GM23338 (cell line): ENCODE data around the gene CCNYL1.

Source experiments
- CREB1 ChIP-seq: fragments of 250-450 bp; sonication (Bioruptor Pico); IDR thresholded peaks from 2 replicates; pipeline ENCODE4 v1.5.0; 2020; ENCODE audit warnings: low read depth, mild to moderate bottlenecking, moderate library complexity
- EZH2 ChIP-seq: fragments of 200-600 bp; sonication (generic); IDR thresholded peaks from one replicate; pipeline ENCODE4 v1.8.0; 2017; ENCODE audit warnings: antibody characterized with exemption, mild to moderate bottlenecking, low read depth; ENCODE audit not compliant: unreplicated experiment
- EZH2phosphoT487 ChIP-seq: fragments of 200-600 bp; sonication (generic); IDR thresholded peaks from one replicate; pipeline ENCODE4 v1.8.1; 2018; ENCODE audit warnings: antibody characterized with exemption; ENCODE audit not compliant: unreplicated experiment
- JUNB ChIP-seq: IDR thresholded peaks from one replicate; pipeline ENCODE4 v1.6.1; 2016; ENCODE audit warnings: antibody characterized with exemption; ENCODE audit not compliant: unreplicated experiment
- POLR2AphosphoS5 ChIP-seq: IDR thresholded peaks from 2 replicates; pipeline ENCODE4 v1.6.1; 2016; ENCODE audit warnings: antibody characterized with exemption, low read depth
- STAT1 ChIP-seq: IDR thresholded peaks from one replicate; pipeline ENCODE4 v1.6.1; 2016; ENCODE audit warnings: antibody characterized with exemption; ENCODE audit not compliant: unreplicated experiment
- ZNF114 ChIP-seq: fragments of 250-450 bp; sonication (Bioruptor Pico); IDR thresholded peaks from 2 replicates; pipeline ENCODE4 v1.5.0; 2020; ENCODE audit warnings: mild to moderate bottlenecking, moderate library complexity
- TF ChIP-seq, protein P1 (sequence below), 2 experiments: fragments of 200-600 bp in 1 of 2; sonication (generic) in 1 of 2; conservative IDR thresholded peaks; 2 replicates each; pipeline versions ENCODE4 v1.5.1 to v1.6.1; 2016 to 2017; ENCODE audit warnings: antibody characterized with exemption in 2 of 2, low read depth in 2 of 2, mild to moderate bottlenecking in 2 of 2, moderate library complexity in 1 of 2
- TF ChIP-seq, protein P2 (sequence below): IDR thresholded peaks from one replicate; pipeline ENCODE4 v1.6.1; 2018; ENCODE audit warnings: antibody characterized with exemption; ENCODE audit not compliant: unreplicated experiment
- TF ChIP-seq, protein P3 (sequence below): IDR thresholded peaks from 2 replicates; pipeline ENCODE4 v1.6.1; 2016; ENCODE audit warnings: antibody characterized with exemption
- TF ChIP-seq, protein P4 (sequence below): fragments of 250-450 bp; sonication (Bioruptor Pico); IDR thresholded peaks from 2 replicates; pipeline ENCODE4 v1.5.0; 2020; ENCODE audit warnings: mild to moderate bottlenecking, moderate library complexity

DNA sequence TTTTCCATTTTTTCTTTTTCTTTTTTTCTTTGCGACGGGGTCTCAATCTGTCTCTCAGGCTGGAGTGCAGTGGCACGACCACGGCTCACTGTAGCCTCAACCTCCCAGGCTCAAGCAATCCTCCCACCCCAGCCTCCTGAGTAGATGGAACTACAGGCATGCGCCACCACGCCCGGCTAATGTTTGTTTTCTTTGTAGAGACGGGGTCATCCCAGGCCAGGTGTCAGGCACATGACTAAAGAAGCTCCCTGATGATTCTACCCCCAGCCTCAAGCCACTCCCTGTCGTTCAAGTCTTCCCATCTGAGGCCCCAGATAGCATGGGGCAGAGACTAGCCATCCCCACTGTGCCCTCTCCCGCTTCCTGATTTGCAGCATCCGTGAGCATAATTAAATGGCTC is 68.1 kb downstream of the CCNYL1 start:
- TF ChIP-seq, protein P1, sequence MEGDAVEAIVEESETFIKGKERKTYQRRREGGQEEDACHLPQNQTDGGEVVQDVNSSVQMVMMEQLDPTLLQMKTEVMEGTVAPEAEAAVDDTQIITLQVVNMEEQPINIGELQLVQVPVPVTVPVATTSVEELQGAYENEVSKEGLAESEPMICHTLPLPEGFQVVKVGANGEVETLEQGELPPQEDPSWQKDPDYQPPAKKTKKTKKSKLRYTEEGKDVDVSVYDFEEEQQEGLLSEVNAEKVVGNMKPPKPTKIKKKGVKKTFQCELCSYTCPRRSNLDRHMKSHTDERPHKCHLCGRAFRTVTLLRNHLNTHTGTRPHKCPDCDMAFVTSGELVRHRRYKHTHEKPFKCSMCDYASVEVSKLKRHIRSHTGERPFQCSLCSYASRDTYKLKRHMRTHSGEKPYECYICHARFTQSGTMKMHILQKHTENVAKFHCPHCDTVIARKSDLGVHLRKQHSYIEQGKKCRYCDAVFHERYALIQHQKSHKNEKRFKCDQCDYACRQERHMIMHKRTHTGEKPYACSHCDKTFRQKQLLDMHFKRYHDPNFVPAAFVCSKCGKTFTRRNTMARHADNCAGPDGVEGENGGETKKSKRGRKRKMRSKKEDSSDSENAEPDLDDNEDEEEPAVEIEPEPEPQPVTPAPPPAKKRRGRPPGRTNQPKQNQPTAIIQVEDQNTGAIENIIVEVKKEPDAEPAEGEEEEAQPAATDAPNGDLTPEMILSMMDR (conservative IDR thresholded peaks at IDR 0.05; ENCODE audit: low read depth in 2 of 2), result no peak
- TF ChIP-seq EZH2 (no peak), POLR2AphosphoS5 (no peak), ZNF114 (CRISPR knock-in tag) (no peak), JUNB (no peak), CREB1 (CRISPR knock-in tag) (no peak), EZH2phosphoT487 (no peak), STAT1 (no peak)
- TF ChIP-seq, protein P2, sequence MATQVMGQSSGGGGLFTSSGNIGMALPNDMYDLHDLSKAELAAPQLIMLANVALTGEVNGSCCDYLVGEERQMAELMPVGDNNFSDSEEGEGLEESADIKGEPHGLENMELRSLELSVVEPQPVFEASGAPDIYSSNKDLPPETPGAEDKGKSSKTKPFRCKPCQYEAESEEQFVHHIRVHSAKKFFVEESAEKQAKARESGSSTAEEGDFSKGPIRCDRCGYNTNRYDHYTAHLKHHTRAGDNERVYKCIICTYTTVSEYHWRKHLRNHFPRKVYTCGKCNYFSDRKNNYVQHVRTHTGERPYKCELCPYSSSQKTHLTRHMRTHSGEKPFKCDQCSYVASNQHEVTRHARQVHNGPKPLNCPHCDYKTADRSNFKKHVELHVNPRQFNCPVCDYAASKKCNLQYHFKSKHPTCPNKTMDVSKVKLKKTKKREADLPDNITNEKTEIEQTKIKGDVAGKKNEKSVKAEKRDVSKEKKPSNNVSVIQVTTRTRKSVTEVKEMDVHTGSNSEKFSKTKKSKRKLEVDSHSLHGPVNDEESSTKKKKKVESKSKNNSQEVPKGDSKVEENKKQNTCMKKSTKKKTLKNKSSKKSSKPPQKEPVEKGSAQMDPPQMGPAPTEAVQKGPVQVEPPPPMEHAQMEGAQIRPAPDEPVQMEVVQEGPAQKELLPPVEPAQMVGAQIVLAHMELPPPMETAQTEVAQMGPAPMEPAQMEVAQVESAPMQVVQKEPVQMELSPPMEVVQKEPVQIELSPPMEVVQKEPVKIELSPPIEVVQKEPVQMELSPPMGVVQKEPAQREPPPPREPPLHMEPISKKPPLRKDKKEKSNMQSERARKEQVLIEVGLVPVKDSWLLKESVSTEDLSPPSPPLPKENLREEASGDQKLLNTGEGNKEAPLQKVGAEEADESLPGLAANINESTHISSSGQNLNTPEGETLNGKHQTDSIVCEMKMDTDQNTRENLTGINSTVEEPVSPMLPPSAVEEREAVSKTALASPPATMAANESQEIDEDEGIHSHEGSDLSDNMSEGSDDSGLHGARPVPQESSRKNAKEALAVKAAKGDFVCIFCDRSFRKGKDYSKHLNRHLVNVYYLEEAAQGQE, result no peak
- TF ChIP-seq, protein P3, sequence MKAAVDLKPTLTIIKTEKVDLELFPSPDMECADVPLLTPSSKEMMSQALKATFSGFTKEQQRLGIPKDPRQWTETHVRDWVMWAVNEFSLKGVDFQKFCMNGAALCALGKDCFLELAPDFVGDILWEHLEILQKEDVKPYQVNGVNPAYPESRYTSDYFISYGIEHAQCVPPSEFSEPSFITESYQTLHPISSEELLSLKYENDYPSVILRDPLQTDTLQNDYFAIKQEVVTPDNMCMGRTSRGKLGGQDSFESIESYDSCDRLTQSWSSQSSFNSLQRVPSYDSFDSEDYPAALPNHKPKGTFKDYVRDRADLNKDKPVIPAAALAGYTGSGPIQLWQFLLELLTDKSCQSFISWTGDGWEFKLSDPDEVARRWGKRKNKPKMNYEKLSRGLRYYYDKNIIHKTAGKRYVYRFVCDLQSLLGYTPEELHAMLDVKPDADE, result no peak
- TF ChIP-seq, protein P4, sequence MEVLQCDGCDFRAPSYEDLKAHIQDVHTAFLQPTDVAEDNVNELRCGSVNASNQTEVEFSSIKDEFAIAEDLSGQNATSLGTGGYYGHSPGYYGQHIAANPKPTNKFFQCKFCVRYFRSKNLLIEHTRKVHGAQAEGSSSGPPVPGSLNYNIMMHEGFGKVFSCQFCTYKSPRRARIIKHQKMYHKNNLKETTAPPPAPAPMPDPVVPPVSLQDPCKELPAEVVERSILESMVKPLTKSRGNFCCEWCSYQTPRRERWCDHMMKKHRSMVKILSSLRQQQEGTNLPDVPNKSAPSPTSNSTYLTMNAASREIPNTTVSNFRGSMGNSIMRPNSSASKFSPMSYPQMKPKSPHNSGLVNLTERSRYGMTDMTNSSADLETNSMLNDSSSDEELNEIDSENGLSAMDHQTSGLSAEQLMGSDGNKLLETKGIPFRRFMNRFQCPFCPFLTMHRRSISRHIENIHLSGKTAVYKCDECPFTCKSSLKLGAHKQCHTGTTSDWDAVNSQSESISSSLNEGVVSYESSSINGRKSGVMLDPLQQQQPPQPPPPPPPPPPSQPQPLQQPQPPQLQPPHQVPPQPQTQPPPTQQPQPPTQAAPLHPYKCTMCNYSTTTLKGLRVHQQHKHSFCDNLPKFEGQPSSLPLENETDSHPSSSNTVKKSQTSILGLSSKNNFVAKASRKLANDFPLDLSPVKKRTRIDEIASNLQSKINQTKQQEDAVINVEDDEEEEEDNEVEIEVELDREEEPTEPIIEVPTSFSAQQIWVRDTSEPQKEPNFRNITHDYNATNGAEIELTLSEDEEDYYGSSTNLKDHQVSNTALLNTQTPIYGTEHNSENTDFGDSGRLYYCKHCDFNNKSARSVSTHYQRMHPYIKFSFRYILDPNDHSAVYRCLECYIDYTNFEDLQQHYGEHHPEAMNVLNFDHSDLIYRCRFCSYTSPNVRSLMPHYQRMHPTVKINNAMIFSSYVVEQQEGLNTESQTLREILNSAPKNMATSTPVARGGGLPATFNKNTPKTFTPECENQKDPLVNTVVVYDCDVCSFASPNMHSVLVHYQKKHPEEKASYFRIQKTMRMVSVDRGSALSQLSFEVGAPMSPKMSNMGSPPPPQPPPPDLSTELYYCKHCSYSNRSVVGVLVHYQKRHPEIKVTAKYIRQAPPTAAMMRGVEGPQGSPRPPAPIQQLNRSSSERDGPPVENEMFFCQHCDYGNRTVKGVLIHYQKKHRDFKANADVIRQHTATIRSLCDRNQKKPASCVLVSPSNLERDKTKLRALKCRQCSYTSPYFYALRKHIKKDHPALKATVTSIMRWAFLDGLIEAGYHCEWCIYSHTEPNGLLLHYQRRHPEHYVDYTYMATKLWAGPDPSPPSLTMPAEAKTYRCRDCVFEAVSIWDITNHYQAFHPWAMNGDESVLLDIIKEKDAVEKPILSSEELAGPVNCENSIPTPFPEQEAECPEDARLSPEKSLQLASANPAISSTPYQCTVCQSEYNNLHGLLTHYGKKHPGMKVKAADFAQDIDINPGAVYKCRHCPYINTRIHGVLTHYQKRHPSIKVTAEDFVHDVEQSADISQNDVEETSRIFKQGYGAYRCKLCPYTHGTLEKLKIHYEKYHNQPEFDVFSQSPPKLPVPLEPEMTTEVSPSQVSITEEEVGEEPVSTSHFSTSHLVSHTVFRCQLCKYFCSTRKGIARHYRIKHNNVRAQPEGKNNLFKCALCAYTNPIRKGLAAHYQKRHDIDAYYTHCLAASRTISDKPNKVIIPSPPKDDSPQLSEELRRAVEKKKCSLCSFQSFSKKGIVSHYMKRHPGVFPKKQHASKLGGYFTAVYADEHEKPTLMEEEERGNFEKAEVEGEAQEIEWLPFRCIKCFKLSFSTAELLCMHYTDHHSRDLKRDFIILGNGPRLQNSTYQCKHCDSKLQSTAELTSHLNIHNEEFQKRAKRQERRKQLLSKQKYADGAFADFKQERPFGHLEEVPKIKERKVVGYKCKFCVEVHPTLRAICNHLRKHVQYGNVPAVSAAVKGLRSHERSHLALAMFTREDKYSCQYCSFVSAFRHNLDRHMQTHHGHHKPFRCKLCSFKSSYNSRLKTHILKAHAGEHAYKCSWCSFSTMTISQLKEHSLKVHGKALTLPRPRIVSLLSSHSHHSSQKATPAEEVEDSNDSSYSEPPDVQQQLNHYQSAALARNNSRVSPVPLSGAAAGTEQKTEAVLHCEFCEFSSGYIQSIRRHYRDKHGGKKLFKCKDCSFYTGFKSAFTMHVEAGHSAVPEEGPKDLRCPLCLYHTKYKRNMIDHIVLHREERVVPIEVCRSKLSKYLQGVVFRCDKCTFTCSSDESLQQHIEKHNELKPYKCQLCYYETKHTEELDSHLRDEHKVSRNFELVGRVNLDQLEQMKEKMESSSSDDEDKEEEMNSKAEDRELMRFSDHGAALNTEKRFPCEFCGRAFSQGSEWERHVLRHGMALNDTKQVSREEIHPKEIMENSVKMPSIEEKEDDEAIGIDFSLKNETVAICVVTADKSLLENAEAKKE, result no peak
